Fibroblast of lung (primary cell): ENCODE results near the gene ADAT1. TPM values are rescaled to one million over a fixed set of nuclear protein-coding genes. Genes with fewer than 3 reads are reported as not detected.

Experiments used
- DNase-seq, 2 donors: peaks; one replicate each; pipeline versions ENCODE4 v3.0.0 to v3.0.0-alpha.2; 2010; ENCODE audit warnings: low read depth in 2 of 2
- H2AFZ ChIP-seq: 2 replicates; pipeline ENCODE4 v1.5.1; 2012; ENCODE audit warnings: low read length, control low read depth, inconsistent platforms
- H3K27ac ChIP-seq: 2 replicates; pipeline ENCODE4 v1.5.1; 2011; ENCODE audit warnings: low read length, control low read depth; ENCODE audit not compliant: insufficient read depth
- H3K27me3 ChIP-seq: 2 replicates; pipeline ENCODE4 v1.5.1; 2011; ENCODE audit warnings: mild to moderate bottlenecking, low read length; ENCODE audit not compliant: control insufficient read depth, insufficient read depth
- H3K36me3 ChIP-seq: 2 replicates; pipeline ENCODE4 v1.5.1; 2011; ENCODE audit warnings: low read length; ENCODE audit not compliant: control insufficient read depth, insufficient read depth
- H3K4me1 ChIP-seq: 2 replicates; pipeline ENCODE4 v1.5.1; 2011; ENCODE audit warnings: low read length; ENCODE audit not compliant: control insufficient read depth, insufficient read depth; ENCODE audit errors: extremely low read depth
- H3K4me2 ChIP-seq: 2 replicates; pipeline ENCODE4 v1.5.1; 2011; ENCODE audit warnings: low read length, control low read depth; ENCODE audit not compliant: insufficient read depth; ENCODE audit errors: extremely low read depth
- H3K4me3 ChIP-seq, 4 experiments: fragments of 200-600 bp in 1 of 4; sonication (generic) in 1 of 4; replicated peaks in 1 of 4; 2 replicates each; pipeline ENCODE4 v1.5.1; 2011 to 2016; ENCODE audit warnings: low read length in 4 of 4, low read depth in 3 of 4, mild to moderate bottlenecking in 3 of 4, control low read depth in 2 of 4, inconsistent platforms in 1 of 4, mixed read lengths in 1 of 4; ENCODE audit not compliant: insufficient read depth in 1 of 4; ENCODE audit errors: control extremely low read depth in 1 of 4
- H3K79me2 ChIP-seq: 2 replicates; pipeline ENCODE4 v1.5.1; 2012; ENCODE audit warnings: mild to moderate bottlenecking, low read length, inconsistent platforms; ENCODE audit not compliant: control insufficient read depth, insufficient read depth
- H3K9ac ChIP-seq: 2 replicates; pipeline ENCODE4 v1.5.1; 2011; ENCODE audit warnings: mild to moderate bottlenecking, low read length, control low read depth; ENCODE audit not compliant: insufficient read depth
- H3K9me3 ChIP-seq: 2 replicates; pipeline ENCODE4 v1.5.1; 2012; ENCODE audit warnings: low read depth, low read length; ENCODE audit not compliant: control insufficient read depth, insufficient read depth
- H4K20me1 ChIP-seq: 2 replicates; pipeline ENCODE4 v1.5.1; 2011; ENCODE audit warnings: low read length; ENCODE audit not compliant: control insufficient read depth, insufficient read depth; ENCODE audit errors: extremely low read depth
- EZH2 ChIP-seq: IDR thresholded peaks from 2 replicates; pipeline ENCODE4 v1.5.1; 2012; ENCODE audit warnings: low read length, control low read depth, mild to moderate bottlenecking; ENCODE audit errors: missing control alignments
- polyA plus RNA-seq, 2 donors: library from polyadenylated mRNA; depleted of rRNA in 1 of 2; stranded (reverse) in 1 of 2; unstranded in 1 of 2; fragments of >200 nt; gene quantifications; 2 replicates each; pipeline ENCODE4 v1.2.1, GENCODE V29; 2011 to 2012; ENCODE audit warnings: missing spikeins in 1 of 2
- total RNA-seq: library from RNA; depleted of rRNA; stranded (reverse); fragments of >200 nt; gene quantifications from 2 replicates; pipeline ENCODE4 v1.2.1, GENCODE V29; 2014
- TF ChIP-seq, protein P1 (sequence below), 2 donors: IDR thresholded peaks in 1 of 2; conservative IDR thresholded peaks in 1 of 2; 1 replicate in 1 of 2; 2 replicates in 1 of 2; pipeline ENCODE4 v1.5.1; 2011 to 2012; ENCODE audit warnings: low read length in 2 of 2, control low read depth in 1 of 2, inconsistent platforms in 1 of 2, low read depth in 1 of 2, mild to moderate bottlenecking in 1 of 2

ADAT1 gene
- total and polyA plus RNA-seq, 2 donors (not counting 1 experiment from before 2014, with no cell fraction given) = 32.1 to 50.4 TPM

DNA sequence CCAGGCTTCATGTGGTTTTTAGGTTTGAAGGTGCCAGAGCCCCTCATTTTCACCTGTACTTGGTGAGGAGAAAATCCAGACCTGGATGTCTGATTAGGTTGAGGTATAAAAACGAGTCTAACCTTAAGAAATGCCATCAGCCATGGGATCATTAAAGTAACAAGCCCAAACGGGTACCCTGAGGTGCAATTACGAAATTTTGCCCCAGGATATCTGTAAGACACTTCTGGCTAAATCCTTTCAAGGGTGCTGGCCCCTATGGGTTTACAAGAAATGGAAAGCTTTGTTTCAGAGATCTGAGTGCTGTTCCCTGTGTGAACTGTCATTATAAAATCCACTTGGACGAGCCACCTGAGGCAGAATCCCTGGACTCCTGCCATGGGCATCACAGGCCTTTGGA is 19.8 kb downstream of the ADAT1 start:
- Histone ChIP-seq H3K4me2 (no peak overlapping the region), H3K4me3 (no peak overlapping the region), H3K9ac (no peak overlapping the region), H2AFZ (no peak overlapping the region), H3K9me3 (no peaks in the 10 kb centered on the region), H3K79me2 (no peaks in the 10 kb centered on the region), H3K27me3 (no peaks in the 10 kb centered on the region), H3K27ac (no peak overlapping the region), H3K4me1 (no peaks in the 10 kb centered on the region), H3K36me3 (peaks cover 3% of the 10 kb centered on the region), H4K20me1 (no peaks in the 10 kb centered on the region)
- DNase-seq = no peak
- TF ChIP-seq, protein P1, sequence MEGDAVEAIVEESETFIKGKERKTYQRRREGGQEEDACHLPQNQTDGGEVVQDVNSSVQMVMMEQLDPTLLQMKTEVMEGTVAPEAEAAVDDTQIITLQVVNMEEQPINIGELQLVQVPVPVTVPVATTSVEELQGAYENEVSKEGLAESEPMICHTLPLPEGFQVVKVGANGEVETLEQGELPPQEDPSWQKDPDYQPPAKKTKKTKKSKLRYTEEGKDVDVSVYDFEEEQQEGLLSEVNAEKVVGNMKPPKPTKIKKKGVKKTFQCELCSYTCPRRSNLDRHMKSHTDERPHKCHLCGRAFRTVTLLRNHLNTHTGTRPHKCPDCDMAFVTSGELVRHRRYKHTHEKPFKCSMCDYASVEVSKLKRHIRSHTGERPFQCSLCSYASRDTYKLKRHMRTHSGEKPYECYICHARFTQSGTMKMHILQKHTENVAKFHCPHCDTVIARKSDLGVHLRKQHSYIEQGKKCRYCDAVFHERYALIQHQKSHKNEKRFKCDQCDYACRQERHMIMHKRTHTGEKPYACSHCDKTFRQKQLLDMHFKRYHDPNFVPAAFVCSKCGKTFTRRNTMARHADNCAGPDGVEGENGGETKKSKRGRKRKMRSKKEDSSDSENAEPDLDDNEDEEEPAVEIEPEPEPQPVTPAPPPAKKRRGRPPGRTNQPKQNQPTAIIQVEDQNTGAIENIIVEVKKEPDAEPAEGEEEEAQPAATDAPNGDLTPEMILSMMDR (conservative IDR thresholded peaks at IDR 0.05 in 1 of 2, IDR thresholded peaks at IDR 0.05 in 1 of 2; ENCODE audit: low read depth in 1 of 2, low read length in 2 of 2) = no peak
- no peak for TF ChIP-seq EZH2

DNA sequence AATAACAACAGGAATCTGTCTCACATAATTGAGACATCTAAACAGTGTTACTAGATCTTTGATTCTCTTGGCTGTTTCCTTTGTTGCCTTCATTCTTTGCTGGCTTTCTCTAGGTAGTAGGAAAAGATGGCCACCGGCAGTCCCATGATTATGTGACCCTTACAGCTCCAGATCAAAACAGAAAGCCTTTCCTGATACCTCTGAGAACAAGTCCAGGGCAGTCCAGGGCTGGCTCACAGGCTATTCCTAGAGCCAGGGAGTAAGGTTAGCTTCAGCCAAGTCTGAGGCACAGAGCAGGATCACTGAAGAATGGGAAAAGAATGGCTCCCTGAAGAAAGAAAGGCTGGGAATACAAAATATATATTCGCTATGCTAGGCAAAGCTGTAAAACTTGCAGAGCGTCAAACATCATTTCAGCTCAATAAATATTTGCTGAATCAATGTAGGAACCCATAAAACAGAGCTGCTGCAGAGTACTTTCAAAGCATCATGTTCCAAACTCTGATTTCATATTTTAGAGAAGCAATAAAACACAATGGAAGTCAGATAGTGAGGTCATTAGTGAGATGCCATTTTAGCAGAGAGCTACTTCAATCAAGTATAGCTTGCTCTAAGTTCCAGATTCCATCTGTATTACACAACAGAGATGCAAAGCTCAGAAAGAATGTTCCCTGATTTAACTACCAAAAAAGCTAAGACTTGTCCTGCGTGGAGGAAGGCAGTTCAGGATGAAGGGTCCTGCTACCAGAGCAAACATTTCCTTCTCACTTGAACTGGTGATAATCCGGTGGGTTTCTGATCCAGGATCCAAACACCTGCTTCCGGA is 23.4 kb downstream of the ADAT1 start:
- no peak overlapping the region for H2AFZ ChIP-seq
- peaks cover 3% of the 10 kb centered on the region for H3K36me3 ChIP-seq
- DNase-seq = peak in 1 of 2 donors; percentile 39

More for the DNA sequence above, 23.4 kb downstream of the ADAT1 start:
- no peaks in the 10 kb centered on the region for H3K79me2 ChIP-seq
- H3K9ac ChIP-seq = no peak overlapping the region
- TF ChIP-seq, protein P1 (conservative IDR thresholded peaks at IDR 0.05 in 1 of 2, IDR thresholded peaks at IDR 0.05 in 1 of 2; ENCODE audit: low read depth in 1 of 2, low read length in 2 of 2) = no peak
- TF ChIP-seq EZH2 = no peak
- H4K20me1 ChIP-seq = no peaks in the 10 kb centered on the region
- no peaks in the 10 kb centered on the region for H3K9me3 ChIP-seq
- H3K27ac ChIP-seq = no peak overlapping the region
- no peaks in the 10 kb centered on the region for H3K4me1 ChIP-seq
- no peaks in the 10 kb centered on the region for H3K27me3 ChIP-seq
- H3K4me3 ChIP-seq = no peak overlapping the region
- H3K4me2 ChIP-seq = no peak overlapping the region
